HCT116 (cell line): ENCODE results near the gene ISYNA1. TPM values are rescaled to one million over a fixed set of nuclear protein-coding genes. Genes with fewer than 3 reads are reported as not detected.

Experiments used
- ATAC-seq: fragments of 200-7000 bp; cut with Tn5 transposase; 2 replicates; pipeline ENCODE4 v1.9.1; 2020; ENCODE audit warnings: mild to moderate bottlenecking, moderate library complexity
- BruUV-seq: library from RNA; stranded (reverse); fragments of 400-500 nt; replicated peaks from 2 replicates; lab custom pipeline; 2021; lab: Mats Ljungman, UMichigan
- CTCF ChIA-PET: fragments of 300-600 bp; sonication (Branson Sonifier 250); formaldehyde crosslinking; loops from one replicate; lab custom pipeline; 2021; ENCODE audit warnings: antibody characterized with exemption; lab: Charles Lee
- POLR2A ChIA-PET: fragments of 300-600, 350-600 bp; sonication (Branson Sonifier 250); formaldehyde crosslinking; loops from one replicate; lab custom pipeline; 2021; ENCODE audit warnings: antibody characterized with exemption; lab: Charles Lee
- RAD21 ChIA-PET, 2 experiments: fragments of 300-600 bp; sonication (Branson Sonifier 250); formaldehyde crosslinking; loops; one replicate each; lab custom pipeline; 2023; ENCODE audit warnings: low total read pairs in 2 of 2; ENCODE audit not compliant: uncharacterized antibody in 2 of 2, unreplicated experiment in 2 of 2, low non-redundant PET in 1 of 2; lab: Charles Lee
- DNase-seq: peaks from one replicate; pipeline ENCODE4 v3.0.0-alpha.2; 2010; ENCODE audit warnings: low read depth, low spot score
- H2AFZ ChIP-seq: fragments of 200-600 bp; shearing (Covaris generic), sonication (generic); 2 replicates; pipeline ENCODE4 v1.6.1; 2017; ENCODE audit warnings: low read depth, mixed run types, mixed read lengths, antibody characterized with exemption, low read length; ENCODE audit not compliant: poor library complexity, severe bottlenecking
- H3K27ac ChIP-seq: 2 replicates; pipeline ENCODE4 v1.5.1; 2012; ENCODE audit warnings: low read depth, low read length
- H3K27me3 ChIP-seq: fragments of 200-600 bp; sonication (generic); 2 replicates; pipeline ENCODE4 v1.6.1; 2016; ENCODE audit warnings: mixed run types, low read length, mixed read lengths; ENCODE audit not compliant: insufficient read depth
- H3K36me3 ChIP-seq, 2 experiments: fragments of 200-500 bp in 1 of 2; fragments of 200-600 bp in 1 of 2; sonication (Bioruptor generic) in 1 of 2; sonication (generic) in 1 of 2; 2 replicates each; pipeline versions ENCODE4 v1.5.1 to v1.6.1; 2014 to 2016; ENCODE audit warnings: low read length in 2 of 2, inconsistent platforms in 1 of 2, mixed read lengths in 1 of 2, mixed run types in 1 of 2; ENCODE audit not compliant: insufficient read depth in 2 of 2, control insufficient read depth in 1 of 2
- H3K4me1 ChIP-seq, 2 experiments: fragments of 200-600 bp in 1 of 2; sonication (generic) in 1 of 2; 2 replicates each; pipeline versions ENCODE4 v1.5.1 to v1.6.1; 2012 to 2017; ENCODE audit warnings: low read length in 2 of 2, inconsistent platforms in 1 of 2, mild to moderate bottlenecking in 1 of 2, mixed read lengths in 1 of 2, mixed run types in 1 of 2, moderate library complexity in 1 of 2; ENCODE audit not compliant: insufficient read depth in 2 of 2, control insufficient read depth in 1 of 2
- H3K4me2 ChIP-seq: fragments of 200-600 bp; sonication (generic); 2 replicates; pipeline ENCODE4 v1.6.1; 2017; ENCODE audit warnings: mixed run types, low read length, mixed read lengths
- H3K4me3 ChIP-seq, 2 experiments: fragments of 200-600 bp in 1 of 2; sonication (generic) in 1 of 2; replicated peaks in 1 of 2; 2 replicates each; pipeline ENCODE4 v1.5.1; 2011 to 2016; ENCODE audit warnings: low read length in 2 of 2, control low read depth in 1 of 2, low read depth in 1 of 2, mild to moderate bottlenecking in 1 of 2, mixed read lengths in 1 of 2, mixed run types in 1 of 2
- H3K79me2 ChIP-seq: fragments of 200-600 bp; sonication (generic); 2 replicates; pipeline ENCODE4 v1.6.1; 2017; ENCODE audit warnings: mild to moderate bottlenecking, mixed run types, low read length, moderate library complexity, mixed read lengths; ENCODE audit not compliant: insufficient read depth
- H3K9ac ChIP-seq: fragments of 200-600 bp; sonication (generic); 2 replicates; pipeline ENCODE4 v1.6.1; 2016; ENCODE audit warnings: low read length, mixed read lengths
- H3K9me2 ChIP-seq: fragments of 200-600 bp; sonication (generic), shearing (Covaris generic); 2 replicates; pipeline ENCODE4 v1.6.1; 2017; ENCODE audit warnings: mixed run types, mild to moderate bottlenecking, moderate library complexity; ENCODE audit not compliant: insufficient read depth
- H3K9me3 ChIP-seq, 2 experiments: fragments of 200-500 bp in 1 of 2; fragments of 200-600 bp in 1 of 2; sonication (Bioruptor generic) in 1 of 2; sonication (generic) in 1 of 2; 2 replicates each; pipeline ENCODE4 v1.6.1; 2014 to 2017; ENCODE audit warnings: low read length in 2 of 2, mixed read lengths in 2 of 2, inconsistent platforms in 1 of 2, low read depth in 1 of 2, mild to moderate bottlenecking in 1 of 2, mixed run types in 1 of 2, moderate library complexity in 1 of 2; ENCODE audit not compliant: control insufficient read depth in 1 of 2, insufficient read depth in 1 of 2
- H4K20me1 ChIP-seq: fragments of 200-600 bp; sonication (generic), shearing (Covaris generic); 2 replicates; pipeline ENCODE4 v1.6.1; 2017; ENCODE audit warnings: mixed run types, mild to moderate bottlenecking, moderate library complexity; ENCODE audit not compliant: insufficient read depth
- CEBPB ChIP-seq: IDR thresholded peaks from 2 replicates; pipeline ENCODE4 v1.6.1; 2012; ENCODE audit warnings: low read depth
- EGR1 ChIP-seq: IDR thresholded peaks from 2 replicates; pipeline ENCODE4 v1.6.1; 2012; ENCODE audit warnings: low read depth
- ELF1 ChIP-seq: IDR thresholded peaks from 2 replicates; pipeline ENCODE4 v1.6.1; 2012; ENCODE audit warnings: low read depth, borderline replicate concordance
- EZH2 ChIP-seq: fragments of 200-600 bp; sonication (generic); IDR thresholded peaks from 2 replicates; pipeline ENCODE4 v1.6.1; 2017; ENCODE audit warnings: antibody characterized with exemption, mixed run types
- JUND ChIP-seq: IDR thresholded peaks from 2 replicates; pipeline ENCODE4 v1.6.1; 2012
- POLR2A ChIP-seq: IDR thresholded peaks from 2 replicates; pipeline ENCODE4 v1.7.0; 2011; ENCODE audit warnings: borderline replicate concordance; ENCODE audit not compliant: insufficient read depth, insufficient read length; ENCODE audit errors: extremely low read depth
- POLR2AphosphoS5 ChIP-seq: IDR thresholded peaks from 2 replicates; pipeline ENCODE4 v1.6.1; 2011; ENCODE audit warnings: mild to moderate bottlenecking, low read depth, low read length, moderate library complexity
- RAD21 ChIP-seq: IDR thresholded peaks from 2 replicates; pipeline ENCODE4 v1.6.1; 2012; ENCODE audit warnings: low read depth, mild to moderate bottlenecking
- SP1 ChIP-seq: IDR thresholded peaks from 2 replicates; pipeline ENCODE4 v1.6.1; 2012; ENCODE audit warnings: low read depth
- TCF7L2 ChIP-seq: IDR thresholded peaks from 2 replicates; pipeline ENCODE4 v1.7.0; 2011; ENCODE audit warnings: borderline replicate concordance, inconsistent platforms; ENCODE audit not compliant: insufficient read depth, insufficient read length; ENCODE audit errors: extremely low read depth
- YY1 ChIP-seq: IDR thresholded peaks from 2 replicates; pipeline ENCODE4 v1.6.1; 2011; ENCODE audit warnings: low read length, low read depth, moderate library complexity, mild to moderate bottlenecking; ENCODE audit not compliant: insufficient replicate concordance; ENCODE audit errors: extremely low read depth
- ZFX ChIP-seq: fragments of 450-650 bp; IDR thresholded peaks from 2 replicates; pipeline ENCODE4 v1.6.1; 2017
- ZNF274 ChIP-seq: fragments of 200-500 bp; sonication (Bioruptor generic); IDR thresholded peaks from 2 replicates; pipeline ENCODE4 v1.6.1; 2014; ENCODE audit warnings: mild to moderate bottlenecking, low read depth, low read length, inconsistent platforms
- intact Hi-C: fragments of 100-400 bp; cut with micrococcal nuclease; formaldehyde crosslinking; loops from 2 replicates; pipeline ENCODE4 v1.10.0; 2022
- total RNA-seq: library from RNA; stranded (reverse); gene quantifications from one replicate; pipeline ENCODE4 v1.2.1, GENCODE V29; 2021; ENCODE audit not compliant: unreplicated experiment
- TF ChIP-seq, protein P1 (sequence below): IDR thresholded peaks from 2 replicates; pipeline ENCODE4 v1.6.1; 2012
- TF ChIP-seq, protein P2 (sequence below): IDR thresholded peaks from 2 replicates; pipeline ENCODE4 v1.6.1; 2011; ENCODE audit warnings: mild to moderate bottlenecking, low read length, moderate library complexity; ENCODE audit not compliant: insufficient replicate concordance; ENCODE audit errors: extremely low read depth
- TF ChIP-seq, protein P3 (sequence below): IDR thresholded peaks from 2 replicates; pipeline ENCODE4 v1.6.1; 2012; ENCODE audit warnings: low read depth
- TF ChIP-seq, protein P4 (sequence below), 3 experiments: fragments of 200-600 bp in 1 of 3; sonication (generic) in 1 of 3; IDR thresholded peaks in 2 of 3; conservative IDR thresholded peaks in 1 of 3; 2 replicates each; pipeline ENCODE4 v1.5.1; 2012 to 2017; ENCODE audit warnings: low read depth in 2 of 3, low read length in 2 of 3, antibody characterized with exemption in 1 of 3, borderline replicate concordance in 1 of 3, control low read depth in 1 of 3, mild to moderate bottlenecking in 1 of 3, mixed read lengths in 1 of 3, mixed run types in 1 of 3, moderate library complexity in 1 of 3; ENCODE audit not compliant: insufficient read depth in 1 of 3
- TF ChIP-seq, protein P5 (sequence below): IDR thresholded peaks from 2 replicates; pipeline ENCODE4 v1.6.1; 2012

The ISYNA1 gene
- total RNA-seq, 1 experiment from 2014 or later, result 365 TPM

DNA sequence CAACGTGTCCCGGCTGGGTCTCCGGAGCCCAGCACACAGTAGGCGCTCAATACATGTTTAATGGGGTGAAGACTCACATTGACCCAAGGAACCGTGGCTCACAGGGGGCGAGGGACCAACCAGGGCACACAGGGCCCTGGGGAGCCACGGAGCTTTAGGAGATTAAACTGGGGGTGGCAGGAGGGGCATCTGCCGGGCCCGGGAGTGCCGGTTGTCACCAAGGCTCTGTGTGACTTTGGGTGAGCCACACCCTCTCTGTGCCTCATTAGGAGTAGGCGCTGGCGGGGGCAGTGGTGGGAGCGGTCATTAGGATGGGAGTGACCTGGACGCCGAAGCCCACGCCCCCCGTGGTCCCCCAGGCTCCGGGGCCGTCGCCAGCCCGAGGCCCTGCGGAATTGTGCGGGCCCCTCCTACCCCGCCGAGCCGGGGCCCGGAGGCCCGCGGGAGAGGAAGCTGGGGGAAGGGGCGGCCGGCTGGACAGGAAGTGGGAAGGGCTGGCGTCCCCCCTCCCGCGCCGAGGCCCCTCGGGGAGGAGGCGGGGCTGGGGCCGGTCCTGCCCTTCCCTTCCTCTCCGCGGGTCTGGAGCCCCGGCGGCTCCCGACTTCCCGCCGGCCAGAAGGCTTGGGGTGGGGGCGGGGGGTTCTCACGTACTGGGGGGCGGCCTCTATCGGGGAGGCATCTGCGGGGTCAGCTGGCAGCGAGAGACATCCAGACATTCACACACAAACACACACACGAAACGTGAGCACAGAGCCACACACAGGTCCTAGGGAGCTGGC lies 20.5 kb downstream of the ISYNA1 start:
- Histone ChIP-seq H3K9me3 (no peaks in the 10 kb centered on the region), H3K4me3 (peak overlapping the region; percentile 53 to 92), H4K20me1 (no peaks in the 10 kb centered on the region), H3K79me2 (peaks cover 31% of the 10 kb centered on the region), H3K4me1 (peaks cover 54 to 85% of the 10 kb centered on the region in 2 experiments), H3K9me2 (no peaks in the 10 kb centered on the region), H3K9ac (peak overlapping the region; percentile 96), H2AFZ (no peak overlapping the region), H3K27ac (peak overlapping the region; percentile 98), H3K27me3 (no peaks in the 10 kb centered on the region), H3K36me3 (no peaks in the 10 kb centered on the region), H3K4me2 (peak overlapping the region; percentile 100)
- BruUV-seq, result no TSS peak
- ChIA-PET POLR2A (interaction anchor here (0.6 to 5.4 kb wide), 11 partner anchors 14 to 142 kb away, joined by 3 to 45 read pairs (median 6); partner anchors contain the start of genes GDF15, JUND and KXD1), CTCF (interaction anchor here (0.6 to 3.5 kb wide), 9 partner anchors 28 to 498 kb away, joined by 3 to 11 read pairs (median 3); partner anchors contain the start of genes GDF15 and IQCN), RAD21 (no interaction called here)
- no peak for DNase-seq
- intact Hi-C loops, result no loop called here
- peak; percentile 49 for ATAC-seq
- TF ChIP-seq ZNF274 (no peak), SP1 (peak; percentile 8; the same call in 1 of the 2 replicates), JUND (no peak), ELF1 (no peak), ZFX (peak; percentile 49), RAD21 (no peak), CEBPB (no peak), POLR2A (no peak), YY1 (no peak), TCF7L2 (no peak), EZH2 (no peak), EGR1 (peak; percentile 25; the same call in 1 of the 2 replicates), POLR2AphosphoS5 (peak; percentile 59)
- TF ChIP-seq, protein P1, sequence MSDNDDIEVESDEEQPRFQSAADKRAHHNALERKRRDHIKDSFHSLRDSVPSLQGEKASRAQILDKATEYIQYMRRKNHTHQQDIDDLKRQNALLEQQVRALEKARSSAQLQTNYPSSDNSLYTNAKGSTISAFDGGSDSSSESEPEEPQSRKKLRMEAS, result peak; percentile 48; the same call in 1 of the 2 replicates
- TF ChIP-seq, protein P2, sequence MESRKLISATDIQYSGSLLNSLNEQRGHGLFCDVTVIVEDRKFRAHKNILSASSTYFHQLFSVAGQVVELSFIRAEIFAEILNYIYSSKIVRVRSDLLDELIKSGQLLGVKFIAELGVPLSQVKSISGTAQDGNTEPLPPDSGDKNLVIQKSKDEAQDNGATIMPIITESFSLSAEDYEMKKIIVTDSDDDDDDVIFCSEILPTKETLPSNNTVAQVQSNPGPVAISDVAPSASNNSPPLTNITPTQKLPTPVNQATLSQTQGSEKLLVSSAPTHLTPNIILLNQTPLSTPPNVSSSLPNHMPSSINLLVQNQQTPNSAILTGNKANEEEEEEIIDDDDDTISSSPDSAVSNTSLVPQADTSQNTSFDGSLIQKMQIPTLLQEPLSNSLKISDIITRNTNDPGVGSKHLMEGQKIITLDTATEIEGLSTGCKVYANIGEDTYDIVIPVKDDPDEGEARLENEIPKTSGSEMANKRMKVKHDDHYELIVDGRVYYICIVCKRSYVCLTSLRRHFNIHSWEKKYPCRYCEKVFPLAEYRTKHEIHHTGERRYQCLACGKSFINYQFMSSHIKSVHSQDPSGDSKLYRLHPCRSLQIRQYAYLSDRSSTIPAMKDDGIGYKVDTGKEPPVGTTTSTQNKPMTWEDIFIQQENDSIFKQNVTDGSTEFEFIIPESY, result no peak
- TF ChIP-seq, protein P3, sequence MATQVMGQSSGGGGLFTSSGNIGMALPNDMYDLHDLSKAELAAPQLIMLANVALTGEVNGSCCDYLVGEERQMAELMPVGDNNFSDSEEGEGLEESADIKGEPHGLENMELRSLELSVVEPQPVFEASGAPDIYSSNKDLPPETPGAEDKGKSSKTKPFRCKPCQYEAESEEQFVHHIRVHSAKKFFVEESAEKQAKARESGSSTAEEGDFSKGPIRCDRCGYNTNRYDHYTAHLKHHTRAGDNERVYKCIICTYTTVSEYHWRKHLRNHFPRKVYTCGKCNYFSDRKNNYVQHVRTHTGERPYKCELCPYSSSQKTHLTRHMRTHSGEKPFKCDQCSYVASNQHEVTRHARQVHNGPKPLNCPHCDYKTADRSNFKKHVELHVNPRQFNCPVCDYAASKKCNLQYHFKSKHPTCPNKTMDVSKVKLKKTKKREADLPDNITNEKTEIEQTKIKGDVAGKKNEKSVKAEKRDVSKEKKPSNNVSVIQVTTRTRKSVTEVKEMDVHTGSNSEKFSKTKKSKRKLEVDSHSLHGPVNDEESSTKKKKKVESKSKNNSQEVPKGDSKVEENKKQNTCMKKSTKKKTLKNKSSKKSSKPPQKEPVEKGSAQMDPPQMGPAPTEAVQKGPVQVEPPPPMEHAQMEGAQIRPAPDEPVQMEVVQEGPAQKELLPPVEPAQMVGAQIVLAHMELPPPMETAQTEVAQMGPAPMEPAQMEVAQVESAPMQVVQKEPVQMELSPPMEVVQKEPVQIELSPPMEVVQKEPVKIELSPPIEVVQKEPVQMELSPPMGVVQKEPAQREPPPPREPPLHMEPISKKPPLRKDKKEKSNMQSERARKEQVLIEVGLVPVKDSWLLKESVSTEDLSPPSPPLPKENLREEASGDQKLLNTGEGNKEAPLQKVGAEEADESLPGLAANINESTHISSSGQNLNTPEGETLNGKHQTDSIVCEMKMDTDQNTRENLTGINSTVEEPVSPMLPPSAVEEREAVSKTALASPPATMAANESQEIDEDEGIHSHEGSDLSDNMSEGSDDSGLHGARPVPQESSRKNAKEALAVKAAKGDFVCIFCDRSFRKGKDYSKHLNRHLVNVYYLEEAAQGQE, result no peak
- TF ChIP-seq, protein P4, sequence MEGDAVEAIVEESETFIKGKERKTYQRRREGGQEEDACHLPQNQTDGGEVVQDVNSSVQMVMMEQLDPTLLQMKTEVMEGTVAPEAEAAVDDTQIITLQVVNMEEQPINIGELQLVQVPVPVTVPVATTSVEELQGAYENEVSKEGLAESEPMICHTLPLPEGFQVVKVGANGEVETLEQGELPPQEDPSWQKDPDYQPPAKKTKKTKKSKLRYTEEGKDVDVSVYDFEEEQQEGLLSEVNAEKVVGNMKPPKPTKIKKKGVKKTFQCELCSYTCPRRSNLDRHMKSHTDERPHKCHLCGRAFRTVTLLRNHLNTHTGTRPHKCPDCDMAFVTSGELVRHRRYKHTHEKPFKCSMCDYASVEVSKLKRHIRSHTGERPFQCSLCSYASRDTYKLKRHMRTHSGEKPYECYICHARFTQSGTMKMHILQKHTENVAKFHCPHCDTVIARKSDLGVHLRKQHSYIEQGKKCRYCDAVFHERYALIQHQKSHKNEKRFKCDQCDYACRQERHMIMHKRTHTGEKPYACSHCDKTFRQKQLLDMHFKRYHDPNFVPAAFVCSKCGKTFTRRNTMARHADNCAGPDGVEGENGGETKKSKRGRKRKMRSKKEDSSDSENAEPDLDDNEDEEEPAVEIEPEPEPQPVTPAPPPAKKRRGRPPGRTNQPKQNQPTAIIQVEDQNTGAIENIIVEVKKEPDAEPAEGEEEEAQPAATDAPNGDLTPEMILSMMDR (IDR thresholded peaks at IDR 0.05 in 2 of 3, conservative IDR thresholded peaks at IDR 0.05 in 1 of 3; ENCODE audit: borderline replicate concordance in 1 of 3, insufficient read depth in 1 of 3, low read depth in 2 of 3, low read length in 2 of 3), result no peak
- TF ChIP-seq, protein P5, sequence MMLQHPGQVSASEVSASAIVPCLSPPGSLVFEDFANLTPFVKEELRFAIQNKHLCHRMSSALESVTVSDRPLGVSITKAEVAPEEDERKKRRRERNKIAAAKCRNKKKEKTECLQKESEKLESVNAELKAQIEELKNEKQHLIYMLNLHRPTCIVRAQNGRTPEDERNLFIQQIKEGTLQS, result no peak
